CD4-positive, alpha-beta T cell treated with Interleukin-6 for 4 hours (primary cell): Measurements from ENCODE around the gene ARAP2.

Experiments
- DNase-seq: peaks from one replicate; pipeline ENCODE4 v3.0.0-alpha.2; 2020; ENCODE audit warnings: mixed read lengths

Gene ARAP2

GRCh38 chr4:36111172-36111571 is 133.1 kb downstream of the ARAP2 start:
- no peak for DNase-seq

- no peak for DNase-seq
Measured at GRCh38 chr4:36099509-36099908, 144.8 kb downstream of the ARAP2 start.

GRCh38 chr4:36094995-36095394 is 149.3 kb downstream of the ARAP2 start:
- DNase-seq = no peak

- no peak for DNase-seq
Measured at GRCh38 chr4:36091997-36092396, 152.3 kb downstream of the ARAP2 start.

- DNase-seq = no peak
Measured at GRCh38 chr4:36088542-36088941, 155.8 kb downstream of the ARAP2 start.

GRCh38 chr4:36086261-36086786 is 158.0 kb downstream of the ARAP2 start:
- DNase-seq = no peak

- DNase-seq = no peak
Measured at GRCh38 chr4:36082817-36083216, 161.5 kb downstream of the ARAP2 start.

GRCh38 chr4:36081185-36081584 is 163.1 kb downstream of the ARAP2 start:
- DNase-seq = no peak

GRCh38 chr4:36079666-36080065 is 164.6 kb downstream of the ARAP2 start:
- DNase-seq = no peak

- no peak for DNase-seq
Measured at GRCh38 chr4:36078319-36078718, 166.0 kb downstream of the ARAP2 start.

GRCh38 chr4:36072529-36072928 is 171.8 kb downstream of the ARAP2 start:
- DNase-seq = no peak

- no peak for DNase-seq
Measured at GRCh38 chr4:36067116-36067515, 177.2 kb downstream of the ARAP2 start.

- no peak for DNase-seq
Measured at GRCh38 chr4:36065274-36065871, 178.9 kb downstream of the ARAP2 start.

GRCh38 chr4:36064117-36064516 is 180.2 kb downstream of the ARAP2 start:
- DNase-seq = no peak

GRCh38 chr4:36056136-36056535 is 188.2 kb downstream of the ARAP2 start:
- no peak for DNase-seq

- no peak for DNase-seq
Measured at GRCh38 chr4:36054694-36055422, 189.5 kb downstream of the ARAP2 start.

GRCh38 chr4:36053930-36054329 is 190.4 kb downstream of the ARAP2 start:
- no peak for DNase-seq

- DNase-seq = no peak
Measured at GRCh38 chr4:36051634-36052033, 192.7 kb downstream of the ARAP2 start.

- no peak for DNase-seq
Measured at GRCh38 chr4:36046026-36046425, 198.3 kb downstream of the ARAP2 start.

- DNase-seq = no peak
Measured at GRCh38 chr4:36043901-36044300, 200.4 kb downstream of the ARAP2 start.

- DNase-seq = no peak
Measured at GRCh38 chr4:36043241-36043640, 201.1 kb downstream of the ARAP2 start.

GRCh38 chr4:36042122-36042970 is 202.0 kb downstream of the ARAP2 start:
- no peak for DNase-seq

- no peak for DNase-seq
Measured at GRCh38 chr4:36041340-36041739, 203.0 kb downstream of the ARAP2 start.

GRCh38 chr4:36039026-36039425 is 205.3 kb downstream of the ARAP2 start:
- DNase-seq = no peak
